HFFc6 (cell line): ENCODE data around the gene CYLD. TPM values are rescaled to one million over a fixed set of nuclear protein-coding genes. Genes with fewer than 3 reads are reported as not detected.
A peak's percentile ranks its signal among the peaks of the same experiment; 100 is the strongest.

Experiments
- DNase-seq: peaks from one replicate; pipeline ENCODE4 v3.0.0-alpha.2; 2018
- H3K27ac Mint-ChIP-seq: 2 replicates; pipeline ENCODE4 v1.8.0; 2020; ENCODE audit warnings: mild to moderate bottlenecking, mixed read lengths
- H3K27me3 Mint-ChIP-seq: 2 replicates; pipeline ENCODE4 v1.8.0; 2021; ENCODE audit warnings: mild to moderate bottlenecking, moderate library complexity, mixed read lengths; ENCODE audit not compliant: insufficient read depth
- H3K36me3 Mint-ChIP-seq: 2 replicates; pipeline ENCODE4 v1.8.0; 2021; ENCODE audit warnings: low read depth, mixed read lengths
- H3K4me1 Mint-ChIP-seq: 2 replicates; pipeline ENCODE4 v1.8.0; 2020; ENCODE audit warnings: low read depth, mixed read lengths
- H3K4me3 Mint-ChIP-seq: 2 replicates; pipeline ENCODE4 v1.8.0; 2020; ENCODE audit warnings: mild to moderate bottlenecking, moderate library complexity, mixed read lengths
- H3K9me3 Mint-ChIP-seq: 2 replicates; pipeline ENCODE4 v1.8.0; 2020; ENCODE audit warnings: mild to moderate bottlenecking, mixed read lengths
- CTCF ChIP-seq: fragments of 200-600 bp; sonication (generic); IDR thresholded peaks from 2 replicates; pipeline ENCODE4 v1.5.0; 2021; ENCODE audit warnings: antibody characterized with exemption, mild to moderate bottlenecking
- microRNA-seq: library from miRNA; unstranded; fragments of <30 nt; microRNA quantifications from one replicate; pipeline ENCODE4, GENCODE V29; 2019
- total RNA-seq, 6 experiments: library from RNA; stranded (reverse); fragmentation: NEBNext Ultra II Directional; extraction: Animal tissue kit (Norgen Biotek cat#: 25700); gene quantifications; 2 replicates in 1 of 6; 3 replicates in 5 of 6; pipeline ENCODE4 v1.2.3, GENCODE V29; 2021

CYLD gene
- total RNA-seq, 6 experiments from 2014 or later = 39.4 to 52.7 (median 43.4) TPM

GRCh38 chr16:50845296-50845695 lies 103.4 kb downstream of the CYLD start:
- Mint-ChIP-seq H3K4me1 (no peaks in the 10 kb centered on the region), H3K36me3 (no peaks in the 10 kb centered on the region), H3K4me3 (no peak overlapping the region), H3K27ac (no peak overlapping the region), H3K9me3 (no peaks in the 10 kb centered on the region), H3K27me3 (peaks cover 4% of the 10 kb centered on the region)
- no peak for TF ChIP-seq CTCF
- DNase-seq = no peak

- H3K4me3 Mint-ChIP-seq = no peak overlapping the region
- no peak overlapping the region for H3K27ac Mint-ChIP-seq
- H3K36me3 Mint-ChIP-seq = no peaks in the 10 kb centered on the region
- no peak for TF ChIP-seq CTCF
- peaks cover 1% of the 10 kb centered on the region for H3K27me3 Mint-ChIP-seq
- H3K9me3 Mint-ChIP-seq = no peaks in the 10 kb centered on the region
- no peaks in the 10 kb centered on the region for H3K4me1 Mint-ChIP-seq
- DNase-seq = no peak
Observed at GRCh38 chr16:50846511-50846910, 104.6 kb downstream of the CYLD start.

GRCh38 chr16:50847166-50847565 lies 105.3 kb downstream of the CYLD start:
- Mint-ChIP-seq H3K36me3 (no peaks in the 10 kb centered on the region), H3K4me1 (no peaks in the 10 kb centered on the region), H3K27me3 (peaks cover 1% of the 10 kb centered on the region), H3K4me3 (no peak overlapping the region), H3K9me3 (no peaks in the 10 kb centered on the region), H3K27ac (no peak overlapping the region)
- no peak for DNase-seq
- TF ChIP-seq CTCF = no peak

- Mint-ChIP-seq H3K27ac (no peak overlapping the region), H3K4me3 (no peak overlapping the region), H3K9me3 (no peaks in the 10 kb centered on the region), H3K36me3 (no peaks in the 10 kb centered on the region), H3K4me1 (no peaks in the 10 kb centered on the region), H3K27me3 (peaks cover 1% of the 10 kb centered on the region)
- TF ChIP-seq CTCF = no peak
- DNase-seq = no peak
Observed at GRCh38 chr16:50848755-50849514, 107.0 kb downstream of the CYLD start.

Small RNAs within 50 kb of the gene (microRNA-seq; reads per million reads assigned to microRNA genes)
- 15.4 reads per million, percentile 20 among the genes with 10 or more reads in this experiment for gene MIR3181

Other genes starting within 250 kb of the CYLD start
- gene NKD1, start 193.7 kb upstream of the CYLD start, total RNA-seq = not detected
- gene SNX20, start 60.8 kb upstream of the CYLD start, total RNA-seq = not detected
- not detected for gene NOD2, start 48.5 kb upstream of the CYLD start, total RNA-seq